Breast epithelium (tissue), 3 donors: Measurements from ENCODE around the gene PRDX5.

Experiments used
- POLR2A ChIP-seq: fragments of 450-650 bp; IDR thresholded peaks from one replicate; pipeline ENCODE4 v1.6.1; 2016; ENCODE audit warnings: antibody characterized with exemption, mild to moderate bottlenecking, moderate library complexity
- POLR2AphosphoS5 ChIP-seq, 3 donors: sonication (generic); formaldehyde crosslinking; IDR thresholded peaks; one replicate each; pipeline ENCODE4 v1.6.1; 2017; ENCODE audit warnings: antibody characterized with exemption in 3 of 3
- TF ChIP-seq, protein P1 (sequence below), 3 donors: fragments of 450-650 bp; IDR thresholded peaks; one replicate each; pipeline ENCODE4 v1.5.1; 2016 to 2017; ENCODE audit warnings: antibody characterized with exemption in 3 of 3, mild to moderate bottlenecking in 3 of 3, moderate library complexity in 3 of 3

DNA sequence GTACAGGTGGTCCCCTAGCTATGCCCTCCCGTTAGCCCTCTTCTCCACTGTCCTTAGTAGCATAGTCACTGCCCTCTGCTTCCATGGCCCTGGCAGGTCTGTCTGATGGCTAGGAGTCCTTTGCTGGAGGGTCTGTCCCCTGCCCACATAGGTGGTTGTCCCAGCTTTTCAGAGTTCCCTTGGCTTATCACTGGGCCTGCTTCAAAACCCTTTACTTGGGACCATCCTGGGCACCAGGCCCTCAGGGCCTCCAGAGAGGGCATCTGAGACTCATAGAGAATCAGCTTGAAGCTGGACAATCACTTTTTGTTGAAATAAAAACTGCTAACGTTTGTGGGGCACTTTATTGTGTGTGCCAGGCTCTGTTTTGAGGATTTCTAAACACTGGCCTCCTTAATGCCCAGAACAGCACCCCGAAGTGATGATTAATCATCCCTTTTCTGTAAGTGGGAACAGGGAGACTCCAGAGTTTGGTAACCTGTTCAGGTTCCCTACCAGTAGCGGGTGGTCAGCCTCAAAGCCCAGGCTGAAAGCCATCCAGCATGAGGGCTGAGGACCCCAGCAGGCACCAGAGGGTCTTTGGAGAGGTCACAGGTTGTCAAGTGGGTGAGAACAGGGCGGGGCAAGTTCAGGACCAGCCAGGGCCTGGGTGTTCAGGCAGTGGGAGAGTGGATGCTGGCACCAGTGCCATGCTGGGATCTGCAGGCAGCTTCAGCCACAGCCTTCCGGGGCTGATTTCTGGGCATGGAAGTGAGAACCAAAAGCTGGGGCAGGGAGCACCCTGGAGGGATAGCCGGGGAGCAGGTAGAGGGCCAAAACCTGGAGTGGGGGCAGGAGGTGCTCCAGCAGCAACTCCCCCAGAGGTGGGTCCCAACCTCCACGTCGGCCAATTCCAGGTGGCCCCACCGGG, 27.3 kb upstream of the PRDX5 start:
- TF ChIP-seq, protein P1, sequence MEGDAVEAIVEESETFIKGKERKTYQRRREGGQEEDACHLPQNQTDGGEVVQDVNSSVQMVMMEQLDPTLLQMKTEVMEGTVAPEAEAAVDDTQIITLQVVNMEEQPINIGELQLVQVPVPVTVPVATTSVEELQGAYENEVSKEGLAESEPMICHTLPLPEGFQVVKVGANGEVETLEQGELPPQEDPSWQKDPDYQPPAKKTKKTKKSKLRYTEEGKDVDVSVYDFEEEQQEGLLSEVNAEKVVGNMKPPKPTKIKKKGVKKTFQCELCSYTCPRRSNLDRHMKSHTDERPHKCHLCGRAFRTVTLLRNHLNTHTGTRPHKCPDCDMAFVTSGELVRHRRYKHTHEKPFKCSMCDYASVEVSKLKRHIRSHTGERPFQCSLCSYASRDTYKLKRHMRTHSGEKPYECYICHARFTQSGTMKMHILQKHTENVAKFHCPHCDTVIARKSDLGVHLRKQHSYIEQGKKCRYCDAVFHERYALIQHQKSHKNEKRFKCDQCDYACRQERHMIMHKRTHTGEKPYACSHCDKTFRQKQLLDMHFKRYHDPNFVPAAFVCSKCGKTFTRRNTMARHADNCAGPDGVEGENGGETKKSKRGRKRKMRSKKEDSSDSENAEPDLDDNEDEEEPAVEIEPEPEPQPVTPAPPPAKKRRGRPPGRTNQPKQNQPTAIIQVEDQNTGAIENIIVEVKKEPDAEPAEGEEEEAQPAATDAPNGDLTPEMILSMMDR (IDR thresholded peaks at IDR 0.05), result no peak
- no peak for TF ChIP-seq POLR2AphosphoS5 (IDR thresholded peaks at IDR 0.05)
- no peak for TF ChIP-seq POLR2A
